Iris pigment epithelial cell (primary cell): ENCODE data around the gene TREML1.
A peak's percentile ranks its signal among the peaks of the same experiment; 100 is the strongest.
"Not testable (repeated sequence)": the region's sequence is repeated elsewhere in the genome, so short reads cannot be mapped to it uniquely, and the experiment has no call there.

Source experiments
- DNase-seq: peaks from one replicate; pipeline ENCODE4 v3.0.0-alpha.2; 2011; ENCODE audit warnings: low read depth

Gene TREML1

DNA sequence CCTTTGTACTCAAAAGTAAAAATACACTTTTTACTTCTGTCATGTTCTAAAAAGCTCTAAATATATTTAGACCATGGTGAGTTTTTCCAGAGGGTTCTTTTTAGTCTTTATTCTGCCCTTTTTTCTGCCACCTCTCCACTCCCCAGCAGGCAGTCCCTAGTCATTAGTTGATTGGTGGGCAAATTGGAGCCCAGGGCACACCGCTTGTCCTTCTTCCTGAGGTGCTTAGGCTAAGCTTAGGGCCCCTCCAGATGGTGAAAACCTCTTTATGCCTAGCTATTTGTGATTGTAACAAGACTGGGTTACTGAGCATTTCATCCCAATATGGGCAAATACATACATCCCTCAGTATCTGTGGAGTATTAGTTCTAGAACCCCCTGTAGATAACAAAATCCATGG is 6.2 kb downstream of the TREML1 start:
- no peak for DNase-seq

DNA sequence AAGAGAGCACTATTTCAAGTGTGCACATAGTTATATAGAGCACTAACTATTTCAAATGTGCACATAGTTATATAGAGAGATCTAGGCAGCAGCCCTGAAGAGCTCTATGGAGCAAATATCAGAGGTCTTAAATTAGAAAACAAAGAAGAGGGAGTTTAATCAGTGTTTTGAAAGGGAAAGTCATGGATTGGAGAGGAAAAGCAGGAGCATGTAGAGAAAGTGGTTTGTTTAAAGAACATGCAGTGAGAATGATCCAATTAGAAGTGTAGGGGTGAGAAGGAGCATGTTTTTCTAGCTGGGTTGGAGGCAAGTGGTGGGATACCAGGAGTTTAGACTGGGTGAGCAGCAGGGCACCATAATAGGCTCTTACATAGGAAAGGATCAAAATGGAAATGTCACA is 17.2 kb downstream of the TREML1 start:
- no peak for DNase-seq

DNA sequence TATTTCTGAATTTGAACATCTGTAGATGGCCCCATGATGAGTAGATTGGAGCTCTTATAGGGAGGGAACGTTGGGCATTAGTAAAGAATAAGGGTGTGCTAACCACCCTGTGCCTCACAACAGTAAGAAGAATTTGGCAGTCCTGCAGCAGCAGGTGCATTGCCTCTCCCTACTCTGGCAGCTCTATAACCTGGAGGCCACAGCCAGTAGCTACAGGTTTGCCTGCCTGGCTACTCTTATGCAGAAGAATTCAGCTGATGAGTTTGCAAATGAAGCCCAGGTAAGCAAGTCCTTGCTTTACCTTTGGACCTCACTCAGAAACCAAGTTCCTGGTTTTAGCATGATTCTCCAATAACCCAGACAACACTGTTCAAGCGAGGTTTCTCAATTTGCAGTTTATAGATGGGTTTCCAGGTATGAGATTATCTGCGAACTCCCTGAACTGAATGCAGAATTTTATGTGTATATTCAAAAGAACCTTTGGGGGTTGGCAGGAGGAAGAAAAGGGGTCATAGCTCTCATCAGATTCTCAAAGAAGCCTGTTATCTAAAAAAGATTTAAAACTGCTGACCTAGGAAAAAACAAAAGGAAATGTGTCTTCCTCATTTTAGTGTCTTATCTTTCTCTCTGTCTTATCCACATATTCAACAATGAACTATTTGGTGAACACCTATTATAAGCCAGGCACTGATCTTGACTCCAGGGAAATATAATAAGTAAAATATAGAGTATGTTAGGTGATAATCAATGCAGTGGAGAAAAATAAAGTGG is 18.9 kb downstream of the TREML1 start:
- no peak for DNase-seq

DNA sequence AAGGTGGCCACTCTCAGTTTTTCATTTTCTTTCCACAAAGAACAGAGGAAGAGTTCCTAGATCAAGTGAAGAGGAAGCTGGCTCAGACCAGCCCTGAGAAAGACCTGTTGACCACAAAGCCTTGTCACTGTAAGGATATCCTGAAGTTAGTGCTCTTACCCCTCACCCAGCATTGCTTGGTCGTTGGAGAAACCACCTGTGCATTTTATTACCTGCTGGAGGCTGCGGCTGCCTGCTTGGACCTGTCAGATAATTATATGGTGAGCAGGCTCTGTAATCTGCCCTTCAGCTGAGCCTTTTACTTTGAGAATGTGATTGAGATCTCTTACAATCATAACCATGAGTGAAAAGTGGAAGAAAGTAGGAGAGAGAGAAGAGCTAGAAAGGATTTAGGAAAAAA is 21.9 kb downstream of the TREML1 start:
- no peak for DNase-seq

DNA sequence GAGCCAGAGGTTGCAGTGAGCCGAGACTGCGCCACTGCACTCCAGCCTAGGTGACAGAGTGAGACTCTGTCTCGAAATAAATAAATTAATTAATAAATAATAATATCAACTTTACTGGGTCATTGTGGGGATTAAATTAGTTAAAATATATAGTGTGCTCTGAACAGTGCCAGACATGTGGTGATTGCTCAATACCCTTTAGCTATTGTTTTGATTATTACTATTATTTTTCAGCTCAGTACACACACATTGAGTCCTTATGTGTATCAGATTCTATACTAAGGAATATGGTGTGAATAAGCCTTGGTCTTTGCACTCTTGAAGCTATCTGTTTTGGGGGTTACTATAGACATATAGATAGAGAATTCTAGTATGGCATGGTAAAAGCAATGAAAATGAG is 28.9 kb downstream of the TREML1 start:
- DNase-seq: no peak

- DNase-seq: no peak
Observed at GRCh38 chr6:41122918-41123317, 31.2 kb downstream of the TREML1 start.

GRCh38 chr6:41122373-41122772 is 31.8 kb downstream of the TREML1 start:
- peak; percentile 42 for DNase-seq

DNA sequence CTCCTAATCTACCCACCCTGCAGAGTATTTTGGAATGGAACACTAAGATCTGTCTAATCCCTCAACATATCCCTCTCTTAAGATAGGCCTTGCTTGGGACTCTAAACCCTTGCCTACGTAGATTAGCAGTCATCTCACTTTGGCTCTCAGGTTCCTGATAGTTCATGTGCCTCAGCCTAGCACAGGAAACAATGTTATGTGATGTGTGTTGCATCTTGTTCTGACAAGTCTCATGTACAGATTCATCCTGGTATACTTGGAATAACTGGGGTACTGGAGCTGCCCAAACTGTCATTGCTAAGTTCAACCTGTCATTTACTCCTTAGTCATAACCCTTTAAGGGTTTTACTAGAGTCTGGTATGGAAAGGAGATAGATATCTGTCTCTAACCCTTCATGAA is 34.1 kb downstream of the TREML1 start:
- no peak for DNase-seq

- no peak for DNase-seq
Observed at GRCh38 chr6:41119508-41119907, 34.6 kb downstream of the TREML1 start.

- DNase-seq: not testable (repeated sequence)
Observed at GRCh38 chr6:41115027-41115426, 39.1 kb downstream of the TREML1 start.

GRCh38 chr6:41111017-41111416 is 43.1 kb downstream of the TREML1 start:
- no peak for DNase-seq

DNA sequence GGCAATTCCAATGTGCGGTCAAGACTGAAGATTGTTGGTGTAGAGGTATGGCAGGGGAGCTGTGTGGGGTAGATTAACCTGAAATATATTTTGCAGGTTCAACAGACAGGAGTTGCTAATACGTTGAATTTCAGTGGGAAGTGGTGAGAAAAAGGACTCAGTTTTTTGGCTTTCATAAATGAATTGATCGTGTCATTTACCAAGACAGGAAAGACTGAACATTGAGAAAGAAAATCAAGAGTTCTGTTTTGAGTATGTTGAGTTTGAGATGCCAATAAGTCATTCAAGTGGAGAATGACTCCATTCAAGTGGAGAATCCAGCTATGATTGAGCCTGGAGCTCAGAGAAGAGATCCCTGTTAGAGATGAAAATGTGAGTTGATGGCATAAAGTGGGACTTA is 50.3 kb downstream of the TREML1 start:
- DNase-seq: no peak

- no peak for DNase-seq
Observed at GRCh38 chr6:41100871-41101287, 53.3 kb downstream of the TREML1 start.
